NCI-H2029 treated with DMSO at 0.1 percent for 48 hours (cell line): ENCODE data around the gene PTPRE.

Source experiments
- DNase-seq: peaks from one replicate; lab custom pipeline; 2025; lab: John Stamatoyannopoulos, UW

Gene PTPRE

DNA sequence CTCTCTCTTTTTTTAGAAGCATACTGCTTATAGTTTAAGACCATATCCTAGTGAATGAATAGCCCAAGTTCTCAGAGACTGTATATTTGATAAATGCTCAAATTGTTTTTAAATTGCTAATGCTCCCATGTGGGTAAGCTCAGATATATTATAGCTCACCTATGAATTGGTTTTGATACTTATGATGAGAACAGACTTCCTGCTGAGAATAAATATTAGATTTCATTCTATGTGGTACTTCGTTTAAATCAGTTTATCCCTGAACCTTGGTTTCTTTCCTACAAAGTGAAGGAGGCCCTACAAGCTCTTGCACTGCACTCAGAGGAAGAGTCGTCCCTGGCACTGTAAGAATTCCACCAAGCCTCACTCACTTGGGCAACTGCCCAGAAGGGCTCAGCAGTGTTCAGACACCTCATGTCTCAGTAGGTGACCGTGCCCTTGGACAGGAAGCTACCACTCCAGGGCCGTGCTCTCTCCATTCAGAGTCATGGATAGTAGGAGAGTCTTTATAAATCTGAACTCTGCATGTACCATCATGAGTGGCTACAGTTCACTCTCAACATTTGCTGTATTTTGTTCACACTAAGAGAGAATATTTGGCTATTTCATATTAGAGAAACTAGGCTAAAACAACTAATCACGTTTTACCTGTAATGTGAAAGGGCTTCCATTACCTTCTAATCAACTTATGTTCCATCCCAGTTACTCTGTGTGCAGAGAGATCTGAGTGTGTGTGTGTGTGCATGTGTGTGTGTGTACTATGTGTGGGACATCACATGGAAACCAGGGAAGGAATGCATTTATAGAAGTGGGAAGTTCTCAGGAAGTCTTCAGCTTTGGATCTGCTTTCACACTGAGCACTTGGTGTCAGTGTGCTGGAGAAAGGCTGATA lies 93.8 kb downstream of the PTPRE start:
- DNase-seq = no peak

DNA sequence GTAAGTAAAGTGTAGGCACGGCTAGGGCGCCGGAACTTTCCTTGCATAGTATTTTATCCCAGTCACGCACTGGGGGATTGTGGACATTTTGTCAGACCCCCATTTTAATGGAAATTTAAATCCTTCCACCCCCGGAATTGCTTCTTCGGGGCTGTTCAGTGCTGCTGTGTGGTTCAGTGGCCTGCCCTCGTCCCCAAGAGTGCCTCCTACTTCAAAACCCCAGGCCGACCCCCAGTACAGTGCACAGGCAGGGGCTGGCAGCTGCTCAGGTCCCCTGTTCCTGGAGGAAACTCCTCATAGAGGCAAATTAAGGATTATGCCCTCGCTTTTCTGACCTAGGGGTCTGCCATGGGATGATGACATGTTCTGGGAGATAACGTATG lies 94.5 kb downstream of the PTPRE start:
- DNase-seq = no peak

DNA sequence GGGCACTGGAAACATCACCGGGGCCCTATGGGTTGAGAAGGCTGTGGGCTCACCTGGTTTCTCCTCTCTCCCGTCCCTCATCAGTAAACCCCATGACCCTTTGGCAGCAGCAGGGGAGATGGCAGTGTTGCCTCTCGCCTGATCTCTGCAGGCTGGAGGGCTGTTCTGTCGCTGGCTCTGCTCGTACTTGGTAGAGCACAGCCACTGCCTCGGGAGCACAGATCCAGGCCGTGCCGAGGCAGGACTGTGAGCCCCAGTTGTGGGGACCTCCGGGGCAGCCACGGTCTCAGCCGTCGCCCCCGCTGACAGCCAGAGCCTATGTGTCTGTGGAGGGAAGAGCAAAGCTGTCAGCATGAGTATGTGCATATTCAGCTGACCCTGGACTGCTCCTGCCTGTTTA lies 94.9 kb downstream of the PTPRE start:
- no peak for DNase-seq

DNA sequence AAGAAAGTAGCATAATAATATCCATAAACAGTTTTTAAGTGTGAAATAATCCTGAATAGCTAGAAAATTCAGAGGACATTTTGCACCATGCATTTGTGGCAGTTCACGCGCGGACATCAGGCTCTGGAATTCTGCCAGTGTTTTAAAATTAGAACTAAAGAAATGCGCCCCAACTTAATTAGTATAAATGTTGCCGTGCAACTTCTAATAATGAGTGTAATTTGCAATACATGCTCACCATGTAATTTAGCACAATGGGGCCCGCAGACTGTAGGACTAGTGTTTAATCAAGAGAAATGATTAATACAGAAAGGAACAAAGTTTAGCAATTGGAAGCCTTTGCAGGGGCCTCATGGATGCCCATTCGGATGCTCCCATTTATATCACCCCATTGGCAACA lies 96.6 kb downstream of the PTPRE start:
- DNase-seq = no peak

DNA sequence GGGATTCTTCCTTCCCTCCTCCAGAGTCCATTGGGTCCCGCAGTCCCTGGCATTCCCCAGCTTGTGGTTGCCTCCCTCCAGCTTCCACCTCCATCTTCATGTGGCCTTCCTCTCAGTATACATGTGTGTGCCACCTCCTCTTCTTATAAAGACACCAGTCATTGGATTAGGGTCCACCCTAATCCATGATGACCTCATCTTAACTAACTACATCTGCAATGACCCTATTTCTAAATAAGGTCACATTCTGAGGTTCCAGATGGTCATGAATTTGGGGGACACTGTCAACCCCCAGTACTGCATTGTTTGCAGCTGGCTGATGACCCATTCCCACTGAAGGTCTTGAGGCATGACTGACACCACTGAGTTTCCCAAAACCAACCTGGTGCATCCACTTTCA lies 99.0 kb downstream of the PTPRE start:
- DNase-seq = no peak

DNA sequence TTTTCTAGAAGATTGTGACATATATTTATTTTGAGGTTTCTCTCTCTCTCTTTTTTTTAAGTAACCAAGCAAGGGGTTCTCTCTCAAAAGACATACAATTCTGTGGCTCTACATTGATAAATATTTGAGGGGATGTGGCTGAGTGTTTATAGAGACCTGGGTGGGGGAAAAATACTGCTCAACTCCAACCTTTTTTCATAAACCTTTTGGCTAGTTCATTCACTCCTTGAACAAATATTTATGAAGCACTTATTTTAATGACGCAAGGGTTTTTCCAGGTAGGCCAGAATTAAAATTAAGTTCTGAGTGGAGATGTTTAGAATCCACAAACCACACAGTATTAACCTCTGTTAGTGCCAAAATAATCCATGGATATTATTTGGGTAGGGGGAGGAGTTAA lies 100.2 kb downstream of the PTPRE start:
- DNase-seq = no peak

DNA sequence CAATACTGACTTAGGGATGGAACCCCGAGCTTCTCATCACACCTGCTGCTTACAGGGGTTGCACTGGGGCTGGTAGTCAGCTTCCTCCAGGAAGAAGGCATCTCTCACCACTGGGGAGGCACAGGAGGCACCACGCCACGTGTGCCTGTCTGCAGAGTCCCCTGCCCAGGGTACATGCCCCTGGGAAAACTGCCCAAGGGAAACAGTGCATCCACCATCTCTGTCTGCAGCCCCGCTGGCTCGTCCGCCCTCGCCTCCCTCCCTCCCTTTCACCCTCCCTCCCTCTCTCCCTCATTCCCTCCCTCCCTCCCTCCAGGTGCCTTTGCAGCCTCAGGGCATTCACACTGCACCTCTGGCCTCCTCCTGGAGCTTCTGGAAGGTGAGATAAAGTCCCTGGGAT lies 101.1 kb downstream of the PTPRE start:
- no peak for DNase-seq

DNA sequence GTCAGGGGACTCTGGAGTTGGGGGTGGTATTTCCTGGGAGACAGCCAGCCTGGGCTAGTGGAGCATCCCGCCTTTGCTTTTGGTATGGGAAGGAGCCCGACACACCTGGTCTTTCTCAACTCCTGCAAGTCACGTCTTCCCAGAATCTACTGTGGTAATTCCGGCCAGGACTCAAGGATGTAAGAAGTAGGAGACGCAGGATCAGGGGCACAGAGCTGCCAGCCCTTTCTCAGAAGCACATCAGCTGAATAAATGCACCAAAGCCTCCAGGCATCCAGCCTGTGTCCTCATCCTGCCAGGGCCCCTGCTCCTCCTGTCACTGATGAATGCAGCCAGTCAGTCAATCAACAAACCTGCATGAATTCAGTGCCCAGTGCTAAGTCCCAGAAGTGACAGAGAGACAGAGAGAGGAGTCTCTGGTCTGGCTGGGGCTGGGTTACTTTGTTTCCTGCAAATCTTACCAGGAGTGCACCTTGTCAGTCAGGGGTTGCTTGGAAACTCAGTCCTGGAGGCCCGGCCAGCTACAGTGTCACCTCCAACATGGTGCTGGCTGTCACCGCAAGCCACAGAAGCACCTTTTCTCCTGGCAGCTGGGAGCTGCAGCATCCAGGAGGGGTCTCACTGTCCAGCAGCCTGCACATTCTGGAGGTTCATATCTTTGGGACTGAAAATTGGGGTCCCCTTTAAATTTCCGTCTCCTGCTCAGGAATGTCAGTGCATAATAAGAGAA lies 101.8 kb downstream of the PTPRE start:
- no peak for DNase-seq

DNA sequence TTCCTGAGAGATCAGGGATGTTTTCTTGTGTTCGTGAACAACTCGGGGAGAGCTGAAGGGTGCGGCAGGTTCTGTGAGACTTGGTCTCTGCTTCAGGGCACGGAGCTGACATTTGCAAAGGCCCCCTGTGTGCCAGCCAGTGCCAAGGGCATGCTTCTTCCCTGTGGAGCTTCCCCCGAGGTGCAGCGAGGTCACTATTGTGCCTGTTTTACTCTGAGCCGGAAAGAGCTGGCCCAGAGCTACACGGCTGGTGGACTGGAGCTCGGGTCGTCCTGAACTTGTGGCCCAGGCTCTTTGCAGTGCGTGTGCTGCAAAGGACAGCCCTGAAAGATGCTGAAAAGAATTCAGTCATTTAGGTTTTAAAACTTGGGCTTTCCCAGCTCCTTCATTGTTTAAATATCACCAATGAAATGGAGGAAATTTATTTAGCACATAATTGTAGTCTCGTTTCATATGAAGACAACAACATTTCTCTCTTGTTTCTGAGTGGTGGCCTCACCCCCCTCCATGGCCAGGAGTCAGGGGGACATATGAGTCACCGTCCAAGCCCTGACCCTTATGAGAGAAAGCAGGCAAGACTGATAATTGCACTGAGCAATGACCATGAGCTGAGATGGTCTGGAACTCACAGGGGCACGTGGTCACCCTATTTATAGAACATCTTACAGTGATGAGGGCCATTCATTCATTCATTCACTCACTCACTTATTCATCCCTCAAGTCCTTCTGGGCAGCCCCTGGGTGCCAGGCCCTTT lies 102.6 kb downstream of the PTPRE start:
- DNase-seq = no peak

DNA sequence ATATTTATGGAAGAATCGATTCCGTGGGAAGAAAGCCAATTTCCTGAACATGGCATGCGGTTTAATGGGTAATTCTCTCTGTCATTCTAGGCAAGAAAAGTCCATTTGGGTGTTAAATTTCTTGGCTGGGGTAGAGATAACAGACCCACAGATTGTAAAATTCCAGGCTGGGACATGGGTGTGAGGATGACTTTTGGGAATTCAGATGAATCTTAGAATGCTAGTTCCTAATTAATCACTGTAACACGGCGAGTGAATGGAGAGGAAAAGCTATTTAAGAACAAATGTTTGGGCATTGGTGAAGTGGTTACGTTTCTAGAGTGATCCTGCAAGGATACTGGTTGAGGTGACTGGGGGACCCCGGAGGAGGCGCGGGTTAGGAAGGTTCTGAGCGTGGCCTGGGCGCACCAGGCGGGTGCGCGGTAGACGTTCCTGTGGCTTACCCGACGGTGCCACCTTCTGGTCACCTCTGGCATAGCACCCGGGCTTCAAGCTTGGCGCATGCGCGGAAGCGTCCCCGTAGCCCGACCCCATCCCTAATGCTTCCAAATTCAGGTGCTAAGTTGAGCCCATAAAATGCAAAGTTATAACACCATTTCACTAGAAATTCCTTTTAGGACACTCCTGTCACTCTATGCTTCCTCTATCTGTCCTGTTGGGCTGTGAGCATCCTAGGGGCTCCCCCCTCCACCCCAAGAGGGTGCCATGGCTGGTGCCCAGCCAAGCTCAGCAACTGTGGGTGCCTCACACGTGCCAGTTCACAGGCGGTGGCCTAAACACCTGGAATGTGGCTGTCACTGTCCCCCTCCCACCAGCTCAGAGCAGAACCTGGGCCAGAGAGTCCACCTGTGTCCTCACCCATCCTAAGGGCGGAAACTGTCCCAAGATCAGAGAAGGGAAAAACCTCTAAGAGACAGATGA lies 104.4 kb downstream of the PTPRE start:
- DNase-seq = peak; percentile 13

DNA sequence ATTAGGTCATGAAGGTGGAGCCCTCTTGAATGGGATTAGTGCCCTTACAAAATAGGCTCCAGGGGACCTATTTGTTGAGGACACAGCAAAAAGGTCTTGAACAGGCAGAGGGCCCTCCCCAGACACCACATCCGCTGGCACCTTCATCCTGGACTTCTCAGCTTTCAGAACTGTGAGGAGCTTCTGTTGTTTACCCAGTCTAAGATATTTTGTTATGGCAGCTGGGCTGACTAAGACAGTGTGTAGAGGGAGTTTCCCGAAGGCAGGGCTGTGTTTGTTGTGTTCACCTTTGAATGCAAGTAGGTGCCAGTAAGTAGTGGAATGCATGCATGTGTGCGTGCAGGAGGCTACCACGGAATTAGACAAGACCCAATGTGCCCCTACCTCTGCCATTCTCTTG lies 106.7 kb downstream of the PTPRE start:
- DNase-seq = no peak

DNA sequence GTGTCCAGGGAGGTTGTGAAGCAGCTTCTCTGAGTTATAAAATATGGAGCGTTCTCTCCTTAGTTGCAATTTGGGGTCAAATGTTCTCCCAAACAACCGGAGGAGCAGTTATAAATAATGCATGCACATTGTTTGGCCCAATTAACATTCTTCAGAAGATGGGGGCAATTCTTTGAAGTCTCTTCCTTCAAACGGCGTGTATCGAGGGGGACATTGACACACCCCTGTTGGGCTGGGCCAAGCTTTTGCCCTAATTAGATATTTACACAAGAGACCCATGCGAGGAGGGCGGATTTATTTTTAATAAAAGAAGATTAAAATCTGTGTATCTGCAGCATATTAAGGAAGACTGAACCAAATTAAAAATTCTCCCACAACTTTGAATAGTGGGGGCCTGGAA lies 107.3 kb downstream of the PTPRE start:
- no peak for DNase-seq

DNA sequence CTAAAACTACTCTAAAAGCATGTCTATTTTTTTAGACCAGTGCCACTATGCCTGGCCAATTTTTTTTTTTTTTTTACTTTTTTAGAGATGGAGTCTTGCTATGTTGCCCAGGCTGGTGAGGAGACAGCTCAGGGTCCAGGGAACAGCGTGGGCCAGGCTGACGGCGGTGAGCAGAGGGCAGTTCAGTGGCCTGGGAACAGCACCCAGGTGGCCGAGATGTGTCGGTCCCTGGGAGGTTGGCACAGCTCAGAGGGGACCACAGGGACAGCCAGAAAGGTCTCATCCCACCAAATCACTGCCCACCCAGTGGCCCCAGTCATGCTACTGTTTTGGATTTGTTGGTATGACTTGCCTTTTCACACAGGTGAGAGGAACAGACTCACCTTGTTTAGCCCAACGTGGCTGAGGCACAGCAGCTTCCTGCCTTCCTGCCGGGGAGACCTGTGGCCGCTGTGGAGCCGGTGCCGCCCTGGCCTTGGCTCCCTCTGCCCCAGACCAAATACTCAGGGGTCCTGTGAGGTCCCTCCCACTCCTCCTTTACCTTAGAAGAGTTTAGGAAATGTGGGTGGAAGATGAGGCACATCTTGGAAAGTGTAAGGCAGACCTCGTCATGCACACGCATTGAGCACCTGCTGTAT lies 109.6 kb downstream of the PTPRE start:
- no peak for DNase-seq

DNA sequence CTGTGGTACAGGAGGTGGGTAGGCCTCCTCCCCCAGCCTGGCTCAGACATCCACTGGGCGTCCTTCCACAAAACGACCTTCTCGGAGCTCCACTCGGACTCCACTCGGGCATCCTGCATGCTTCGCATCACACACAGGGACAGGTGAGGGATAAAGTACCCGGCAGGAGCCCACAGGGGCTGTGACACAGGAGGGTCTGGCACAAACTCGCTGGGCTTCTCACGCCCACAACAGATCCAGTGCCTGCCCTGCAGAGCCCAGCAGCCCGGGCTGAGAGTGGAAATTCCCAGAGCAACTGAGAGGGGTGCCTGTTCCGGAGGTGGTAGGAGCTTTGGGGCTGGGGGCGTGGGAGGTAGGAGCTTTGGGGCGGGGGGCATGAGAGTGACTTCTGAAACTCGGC lies 110.9 kb downstream of the PTPRE start:
- DNase-seq = no peak

DNA sequence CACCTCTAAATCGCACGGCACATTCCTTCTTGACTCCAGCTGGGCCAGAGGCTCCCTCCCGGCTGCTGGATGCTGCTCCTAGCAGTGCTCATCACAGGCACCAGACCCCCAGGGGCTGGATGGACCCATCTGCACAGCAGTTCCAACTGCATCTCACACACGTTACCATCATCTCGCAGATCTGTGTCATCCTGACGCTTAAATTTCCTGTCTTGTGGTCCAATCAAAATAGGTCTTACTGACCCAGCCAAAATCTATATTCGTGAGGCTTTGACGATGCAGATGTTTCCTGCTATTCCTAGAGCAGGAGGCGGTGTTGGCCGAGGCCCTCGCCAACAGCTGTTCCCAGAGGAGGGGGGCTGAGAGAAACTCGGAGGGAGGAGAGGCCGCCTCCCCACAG lies 111.3 kb downstream of the PTPRE start:
- DNase-seq = no peak

DNA sequence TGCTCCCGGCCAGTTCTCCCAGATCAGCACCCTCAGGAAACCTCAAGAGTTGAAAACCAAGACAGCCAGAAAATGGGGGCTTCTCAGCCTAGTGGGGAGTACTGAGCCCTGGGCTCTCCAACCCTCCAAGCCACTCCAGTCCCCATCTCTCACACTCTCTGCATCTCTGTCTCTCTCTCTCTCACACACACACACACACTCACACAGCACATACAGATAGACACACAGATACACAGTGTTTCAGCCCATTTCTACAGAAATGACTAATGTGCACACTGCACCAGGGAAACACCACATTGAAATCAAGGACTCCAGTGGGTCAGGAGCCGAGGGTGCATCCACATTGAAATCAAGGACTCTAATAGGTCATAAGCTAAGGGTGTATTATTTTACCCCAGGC lies 111.8 kb downstream of the PTPRE start:
- DNase-seq = no peak

DNA sequence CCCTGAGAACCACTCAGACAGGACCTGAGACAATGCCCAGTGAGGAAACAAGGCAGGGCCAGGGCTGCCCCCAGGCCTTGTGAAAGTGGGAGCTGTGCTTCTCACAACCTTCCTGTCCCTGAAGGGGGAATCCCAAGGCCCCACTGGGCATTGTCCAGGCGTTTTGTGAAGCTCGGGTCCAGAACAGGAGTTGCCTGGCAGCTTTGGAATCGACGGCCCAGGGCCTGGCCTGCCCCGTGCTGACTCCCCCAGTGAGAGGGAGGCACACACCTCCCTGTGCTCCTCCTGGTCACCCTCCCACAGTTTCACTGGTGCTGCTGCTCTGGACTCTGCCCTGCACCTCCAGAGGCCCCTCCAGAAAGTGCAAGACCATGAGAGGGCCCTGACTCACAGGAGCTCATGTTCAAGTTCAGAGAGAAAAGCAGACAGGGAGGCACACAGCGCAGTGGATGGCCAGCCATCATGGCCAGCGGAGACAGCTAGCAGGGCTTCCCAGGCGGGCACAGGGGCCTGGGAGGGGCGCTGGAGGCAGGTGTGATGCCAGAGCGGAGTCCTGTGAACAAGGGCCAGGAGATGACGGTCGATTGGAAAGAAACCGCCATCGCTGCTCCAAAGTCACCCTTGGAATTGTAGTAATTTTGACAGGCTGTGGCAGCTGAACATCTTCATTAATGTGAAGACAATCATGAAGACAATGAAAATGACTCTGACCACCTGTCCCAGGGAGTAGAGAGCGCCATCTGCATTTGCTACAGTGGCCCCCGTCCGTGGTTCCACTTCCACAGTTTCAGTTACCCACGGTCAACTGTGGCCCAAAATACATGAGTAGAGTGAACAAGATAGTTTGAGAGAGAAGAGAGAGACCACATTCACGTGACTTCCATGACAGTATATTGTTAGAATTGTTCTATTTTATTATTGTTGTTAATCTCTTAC lies 115.6 kb downstream of the PTPRE start:
- DNase-seq = no peak

DNA sequence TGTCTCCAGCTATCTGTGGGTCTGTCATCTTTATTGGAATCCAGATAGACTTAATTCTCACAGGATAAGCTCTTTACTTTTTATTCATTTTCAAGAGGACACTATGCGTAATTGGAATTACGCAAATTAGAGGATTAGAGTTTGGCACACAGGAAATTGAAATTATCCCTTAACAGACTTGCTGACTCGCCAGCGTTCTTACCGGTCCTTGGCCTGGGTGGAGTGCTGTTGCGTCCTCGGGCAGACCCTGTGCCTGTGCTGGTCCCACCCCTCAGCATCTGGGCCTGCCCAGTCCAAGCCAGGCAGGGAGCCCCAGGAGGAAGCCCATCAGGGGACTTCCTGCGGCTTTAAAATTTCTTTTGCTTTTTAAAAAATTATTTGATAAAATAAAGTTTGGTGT lies 117.5 kb downstream of the PTPRE start:
- no peak for DNase-seq

DNA sequence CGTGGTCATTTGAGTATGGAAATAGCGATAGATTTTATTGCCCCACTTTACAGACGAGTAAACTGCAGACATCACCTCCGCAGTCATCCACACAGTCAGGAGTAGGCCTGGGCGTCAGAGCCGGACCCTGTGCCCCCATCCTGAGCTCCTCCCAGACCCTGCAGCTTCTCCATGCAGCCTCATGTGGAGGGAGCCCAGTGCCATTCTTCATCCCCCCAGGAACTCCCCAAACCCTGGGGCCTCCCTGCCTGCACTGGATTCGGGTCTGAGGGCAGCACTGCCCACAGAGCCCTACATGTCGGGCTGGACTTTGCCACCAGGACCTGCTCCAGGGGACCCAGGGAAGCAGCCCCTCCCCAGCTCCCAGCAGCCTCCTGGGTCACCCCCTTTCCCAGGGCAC lies 118.5 kb downstream of the PTPRE start:
- no peak for DNase-seq

DNA sequence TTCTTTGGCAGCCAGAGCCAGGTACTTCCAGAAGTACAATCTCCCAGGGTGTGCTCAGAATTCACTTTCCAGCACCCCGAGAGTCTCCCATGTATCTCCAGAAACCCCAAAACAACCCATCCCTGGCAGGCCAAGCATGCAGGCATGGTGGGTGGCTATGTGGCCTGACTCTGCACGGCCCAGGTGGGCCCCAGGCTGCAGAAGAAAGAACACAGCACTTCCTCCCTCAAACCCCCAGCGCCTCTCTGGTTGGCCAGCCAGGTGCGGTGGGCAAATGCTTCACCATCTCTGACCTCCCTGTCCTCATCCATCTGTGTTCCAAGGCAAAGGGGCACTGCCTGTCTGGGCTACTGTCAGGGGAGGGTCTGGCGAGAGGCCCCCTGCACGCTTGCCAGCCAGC lies 119.0 kb downstream of the PTPRE start:
- DNase-seq = no peak
